HG03432 (cell line): ENCODE data around the gene GTF3C1.

Experiments
- ATAC-seq: cut with Tn5 transposase; IDR thresholded peaks from one replicate; pipeline ENCODE4 v1.9.1; 2021; ENCODE audit warnings: mild to moderate bottlenecking, moderate library complexity; ENCODE audit not compliant: unreplicated experiment

GTF3C1 gene

DNA sequence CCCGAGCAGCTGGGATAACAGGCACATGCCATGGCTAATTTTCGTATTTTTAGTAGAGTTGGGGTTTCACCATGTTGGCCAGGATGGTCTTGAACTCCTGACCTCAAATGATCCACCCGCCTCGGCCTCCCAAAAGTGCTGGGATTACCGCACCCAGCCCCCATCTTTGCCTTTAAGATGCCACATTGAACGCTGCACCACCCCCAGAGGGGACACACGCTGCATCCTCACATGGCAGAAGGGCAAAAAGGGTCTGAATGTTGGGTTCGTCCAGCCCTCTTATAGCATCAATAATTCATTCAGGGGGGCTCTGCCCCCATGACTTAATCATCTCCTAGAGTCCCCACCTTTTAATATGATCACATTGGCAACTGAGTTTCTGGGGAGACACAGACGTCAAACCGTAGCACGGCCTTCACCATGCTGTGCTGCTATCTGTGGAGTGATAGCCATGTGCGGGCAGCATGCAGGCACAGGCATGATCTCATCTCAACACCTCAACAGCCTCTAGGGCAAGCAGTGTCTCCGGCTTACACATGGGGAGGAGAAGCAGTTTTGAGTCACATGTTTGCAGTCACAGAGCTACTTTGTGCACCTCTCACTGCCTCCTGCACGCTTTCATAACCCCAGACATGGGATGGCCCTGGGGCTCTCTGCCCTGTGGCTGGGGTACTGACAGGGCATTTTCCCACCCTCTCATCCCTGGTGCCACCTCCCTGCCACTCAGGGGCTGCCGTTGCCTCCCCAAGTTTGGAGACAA lies 117.8 kb downstream of the GTF3C1 start:
- no peak for ATAC-seq

DNA sequence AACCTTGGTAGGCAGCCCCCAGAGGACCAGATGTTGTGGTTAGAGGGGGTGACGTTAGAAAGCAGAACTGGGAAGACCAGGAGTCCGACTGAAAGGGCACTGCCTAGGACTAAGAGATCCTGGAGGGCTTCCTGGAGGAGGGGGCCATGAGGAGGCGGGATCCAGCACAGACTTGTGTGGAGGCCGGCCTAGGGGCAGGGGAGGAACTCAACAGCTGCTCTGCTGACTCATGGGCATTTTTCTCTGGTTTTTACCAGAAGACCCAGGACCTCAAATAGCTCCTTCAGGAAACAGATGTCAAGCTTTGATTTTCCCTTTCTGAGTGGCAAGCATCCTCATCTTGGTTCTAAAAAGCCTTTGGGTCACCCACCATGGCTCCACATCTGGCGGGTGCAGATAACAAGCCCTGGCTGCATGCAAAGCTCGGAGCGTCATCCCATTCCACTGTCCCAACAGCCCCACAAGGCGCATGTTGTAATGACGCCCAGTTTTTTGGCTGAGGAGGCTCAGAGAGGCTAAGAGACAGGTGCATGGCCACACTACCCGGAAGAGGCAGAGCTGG lies 118.7 kb downstream of the GTF3C1 start:
- peak; percentile 32 for ATAC-seq

DNA sequence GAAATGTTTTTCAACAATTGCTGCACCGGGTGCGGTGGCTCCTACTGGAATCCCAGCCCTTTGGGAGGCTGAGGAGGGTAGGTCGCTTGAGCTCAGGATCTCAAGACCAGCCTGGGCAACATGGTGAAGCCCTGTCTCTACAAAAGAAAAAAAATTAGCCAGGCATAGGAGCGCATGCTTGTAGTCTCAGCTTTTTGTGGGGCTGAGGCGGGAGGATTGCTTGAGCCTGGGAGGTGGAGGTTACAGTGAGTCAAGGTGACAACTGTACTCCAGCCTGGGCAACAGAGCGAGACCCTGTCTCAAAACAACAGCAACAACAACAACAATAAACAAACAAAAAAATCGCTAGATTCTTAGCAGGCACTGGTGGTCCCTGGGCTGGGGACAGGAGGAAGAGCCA lies 119.2 kb downstream of the GTF3C1 start:
- no peak for ATAC-seq

DNA sequence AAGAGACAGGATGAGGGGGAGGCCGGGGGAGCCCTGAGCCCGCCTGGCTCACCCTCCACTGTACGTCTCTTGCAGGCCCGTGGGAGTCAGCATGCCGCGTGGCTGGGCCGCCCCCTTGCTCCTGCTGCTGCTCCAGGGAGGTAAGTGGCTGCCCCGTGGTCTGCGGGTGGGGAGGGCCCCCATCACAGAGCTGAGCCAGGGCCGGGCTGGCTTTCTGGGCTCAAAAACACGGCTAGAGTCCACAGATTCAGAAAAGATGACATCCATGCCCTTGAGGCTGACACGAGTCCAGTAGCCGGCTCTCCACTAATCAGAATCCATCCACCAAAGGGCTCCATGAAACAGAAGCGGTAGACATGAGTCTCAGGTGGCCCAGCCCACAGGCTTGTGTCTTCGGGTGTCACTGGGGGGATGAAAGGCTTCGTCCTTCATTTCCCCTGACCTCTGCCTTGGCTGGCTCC lies 119.7 kb downstream of the GTF3C1 start:
- ATAC-seq, result no peak

DNA sequence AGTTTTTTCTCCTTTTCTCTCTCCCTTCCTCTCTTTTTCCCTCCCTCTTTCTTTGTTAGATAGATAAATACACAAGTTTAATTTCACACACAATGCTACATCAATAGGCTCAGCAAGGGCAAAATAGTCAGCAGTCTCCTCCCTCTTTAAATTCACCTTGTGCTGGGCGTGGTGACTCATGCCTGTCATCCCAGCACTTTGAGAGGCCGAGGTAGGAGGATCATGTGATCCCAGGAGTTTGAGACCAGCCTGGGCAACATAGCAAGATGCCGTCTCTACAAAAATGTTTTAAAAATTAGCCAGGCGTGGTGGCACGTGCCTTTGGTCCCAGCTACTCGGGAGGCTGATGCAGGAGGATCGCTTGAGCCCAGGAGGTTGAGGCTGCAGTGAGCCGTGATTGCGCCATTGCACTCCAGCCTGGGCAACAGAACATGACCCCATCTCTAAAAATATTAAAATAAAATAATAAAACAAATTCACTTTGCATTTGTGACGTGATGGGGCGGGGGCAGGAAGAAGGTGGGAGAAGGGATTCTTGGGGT lies 120.3 kb downstream of the GTF3C1 start:
- no peak for ATAC-seq

DNA sequence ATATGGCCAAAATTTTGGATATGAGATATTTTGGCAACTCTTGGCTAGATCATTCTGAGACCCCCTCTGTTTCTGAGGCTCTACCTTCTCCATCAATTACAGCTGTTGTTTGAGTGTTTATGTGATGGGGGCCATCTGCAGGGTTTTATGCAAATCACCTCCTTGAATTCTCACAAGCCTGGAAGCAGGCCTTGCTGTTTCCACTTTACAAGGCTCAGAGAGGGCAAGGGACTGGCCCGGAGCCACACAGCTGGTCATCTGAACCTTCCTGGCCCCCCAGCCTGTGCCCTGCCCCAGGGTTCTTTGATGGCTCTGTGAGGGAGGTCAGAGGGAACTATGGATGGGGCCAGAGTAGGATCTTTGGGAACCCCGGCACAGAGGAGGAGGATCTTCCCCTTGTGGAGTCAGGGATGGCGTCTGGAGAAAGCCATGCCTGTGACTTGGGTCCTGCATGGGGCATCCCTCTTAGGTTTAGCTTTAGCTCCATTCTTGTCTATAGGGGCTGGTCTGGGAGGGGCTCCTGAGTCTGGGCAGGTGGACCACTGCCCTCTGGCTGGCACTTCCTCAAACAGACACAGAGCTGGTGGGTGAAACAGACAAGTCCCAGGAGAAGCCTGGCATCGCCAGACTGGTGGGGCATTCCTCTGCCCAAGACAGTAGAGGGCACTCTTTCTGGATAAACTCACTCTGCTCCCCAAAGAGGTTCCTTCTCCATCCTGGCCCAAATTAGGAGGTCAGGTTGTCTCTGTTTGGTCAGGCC lies 121.5 kb downstream of the GTF3C1 start:
- ATAC-seq, result no peak

DNA sequence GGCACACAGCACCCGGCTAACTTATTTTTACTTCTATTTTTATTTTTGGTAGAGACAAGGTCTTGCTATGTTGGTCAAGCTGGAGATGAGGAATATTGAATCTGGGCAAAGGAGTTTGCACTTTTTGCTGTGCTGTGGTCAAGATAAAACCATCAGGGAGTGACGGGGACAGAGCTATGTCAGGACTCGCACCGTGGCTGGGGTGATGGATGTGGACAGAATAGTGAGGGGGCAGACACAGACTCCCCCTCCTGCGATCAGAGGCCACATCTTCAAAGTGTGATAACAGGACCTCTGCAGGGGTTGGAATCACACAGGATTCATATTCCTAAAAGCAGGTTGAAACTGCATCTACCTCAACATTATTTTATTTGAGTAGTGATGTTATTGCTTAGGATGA lies 122.2 kb downstream of the GTF3C1 start:
- ATAC-seq, result no peak

DNA sequence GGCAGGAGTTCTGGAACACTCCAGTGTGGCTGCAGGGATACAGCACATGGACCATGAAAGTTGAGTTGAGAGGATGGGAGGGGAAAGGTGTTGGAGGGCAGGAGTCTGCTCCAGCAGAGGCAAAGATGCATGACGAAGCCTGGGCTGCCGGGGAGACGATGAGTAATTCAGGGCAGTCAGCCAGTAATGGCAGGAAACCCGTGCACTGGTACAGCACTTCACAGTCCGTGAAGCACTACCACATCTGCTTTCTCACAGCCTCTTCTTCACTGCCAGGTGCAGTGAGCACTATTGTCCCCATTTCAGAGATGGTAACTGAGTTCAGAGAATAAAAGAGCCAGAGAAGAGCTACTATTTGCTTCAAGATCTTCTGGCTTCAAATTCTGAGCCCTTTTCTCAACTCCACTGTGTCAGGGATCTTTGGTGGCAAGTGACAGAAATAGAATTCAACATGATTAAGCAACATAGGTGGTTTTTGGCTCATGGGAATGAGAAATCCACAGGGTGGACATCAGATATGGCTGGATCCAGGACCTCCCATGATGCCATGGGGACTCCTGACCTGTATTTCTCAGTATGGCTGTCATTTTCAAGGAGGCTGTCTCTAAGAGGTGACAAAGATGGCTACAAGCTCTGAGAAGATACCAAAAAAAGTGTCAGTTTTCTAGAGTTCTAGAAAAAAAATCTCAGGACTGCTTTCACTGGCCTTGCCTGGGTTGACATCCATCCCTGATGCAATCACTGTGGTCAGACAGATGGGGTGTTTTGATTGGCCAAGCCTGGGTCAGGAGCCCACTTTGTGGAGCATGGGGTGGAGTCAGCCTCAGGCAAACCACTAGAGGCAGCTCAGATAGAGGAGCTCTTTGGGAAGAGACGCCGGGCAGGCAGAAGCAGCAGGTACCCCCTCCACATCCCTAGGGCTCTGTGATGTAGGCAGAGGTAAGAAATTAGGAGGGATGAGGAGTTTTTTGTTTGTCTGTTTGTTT lies 123.0 kb downstream of the GTF3C1 start:
- peak; percentile 77 for ATAC-seq

DNA sequence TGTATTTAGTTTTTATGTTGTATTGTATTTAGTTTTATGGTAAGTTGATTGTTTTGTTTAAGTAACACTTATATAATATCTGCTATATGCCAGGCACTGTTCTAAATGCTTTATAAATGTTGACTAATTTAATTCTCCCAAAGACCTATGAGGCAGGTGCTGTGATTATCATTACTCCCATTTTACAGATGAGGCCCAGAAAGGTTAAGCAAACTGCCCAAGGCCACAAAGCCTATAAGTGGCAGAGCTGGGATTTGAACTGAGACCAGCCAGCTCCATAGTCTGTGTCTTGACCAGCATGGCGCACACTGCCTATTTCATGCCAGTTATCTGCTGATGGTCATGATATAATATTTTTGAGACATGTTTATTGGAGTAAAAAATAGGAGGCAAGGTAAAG lies 123.8 kb downstream of the GTF3C1 start:
- no peak for ATAC-seq

DNA sequence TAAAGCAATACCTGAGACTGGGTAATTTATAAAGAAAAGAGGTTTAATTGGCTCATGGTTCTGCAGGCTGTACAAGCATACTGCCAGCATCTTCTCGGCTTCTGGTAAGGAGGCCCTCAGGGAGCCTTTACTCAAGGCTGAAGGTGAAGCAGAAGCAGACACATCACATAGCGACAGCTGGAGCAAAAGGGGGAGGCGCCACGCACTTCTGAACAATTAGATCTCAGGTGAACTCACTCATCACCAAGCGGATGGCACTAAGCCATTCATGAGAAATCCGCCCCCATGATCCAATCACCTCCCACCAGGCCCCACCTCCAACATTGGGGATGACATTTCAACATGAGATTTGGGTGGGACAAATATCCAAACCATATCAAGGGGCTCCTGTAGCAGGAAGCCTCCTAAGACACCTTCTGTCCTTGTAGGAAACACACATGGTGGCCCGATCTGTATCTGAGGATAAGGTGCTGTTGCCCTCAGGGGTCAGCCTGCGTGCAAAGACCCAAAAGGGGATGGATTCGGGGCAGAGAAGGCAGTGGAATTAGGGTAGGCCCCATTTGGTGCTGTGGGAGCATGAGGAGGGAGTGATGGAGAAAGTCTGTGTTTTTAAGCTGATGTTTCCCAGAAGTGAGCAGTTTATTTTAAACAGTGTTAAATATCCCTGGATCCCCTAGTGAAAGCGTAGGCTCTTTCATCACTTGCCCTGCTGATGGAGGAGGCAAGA lies 124.8 kb downstream of the GTF3C1 start:
- no peak for ATAC-seq

DNA sequence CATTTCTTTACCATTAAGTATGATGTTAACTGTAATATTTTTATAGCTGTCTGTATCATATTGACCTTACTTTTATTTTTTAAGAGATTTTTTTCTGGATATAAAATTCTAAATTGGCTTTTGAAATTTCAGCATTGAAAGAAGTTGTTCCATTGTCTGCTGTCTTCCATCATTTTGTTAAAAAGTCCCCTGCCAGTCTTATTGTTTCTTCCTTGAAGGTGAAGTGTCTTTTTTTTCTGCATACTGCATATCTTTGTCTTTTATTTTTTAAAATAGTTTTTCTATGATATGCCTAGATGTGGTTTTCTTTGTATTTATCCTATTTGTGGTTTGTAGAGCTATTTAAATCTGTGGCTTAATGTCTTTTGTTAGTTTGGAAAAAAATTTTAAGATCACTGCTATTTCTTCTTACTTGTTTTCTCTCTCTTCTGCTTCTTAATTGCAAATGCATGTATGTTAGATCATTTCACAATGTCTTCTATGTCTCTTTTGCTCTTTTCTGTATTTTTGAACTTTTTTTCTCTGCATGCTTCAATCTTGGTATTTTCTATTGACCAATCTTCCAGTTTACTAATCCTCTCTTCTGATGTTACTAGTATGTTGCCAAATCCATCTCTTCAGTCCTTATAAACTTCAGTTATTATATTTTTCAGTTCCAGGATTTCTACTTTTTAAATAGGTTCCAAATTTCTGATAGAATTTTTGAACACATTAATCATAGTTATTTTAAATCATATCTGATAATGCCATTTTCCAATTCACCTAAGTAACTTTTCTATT lies 127.6 kb downstream of the GTF3C1 start:
- no peak for ATAC-seq

DNA sequence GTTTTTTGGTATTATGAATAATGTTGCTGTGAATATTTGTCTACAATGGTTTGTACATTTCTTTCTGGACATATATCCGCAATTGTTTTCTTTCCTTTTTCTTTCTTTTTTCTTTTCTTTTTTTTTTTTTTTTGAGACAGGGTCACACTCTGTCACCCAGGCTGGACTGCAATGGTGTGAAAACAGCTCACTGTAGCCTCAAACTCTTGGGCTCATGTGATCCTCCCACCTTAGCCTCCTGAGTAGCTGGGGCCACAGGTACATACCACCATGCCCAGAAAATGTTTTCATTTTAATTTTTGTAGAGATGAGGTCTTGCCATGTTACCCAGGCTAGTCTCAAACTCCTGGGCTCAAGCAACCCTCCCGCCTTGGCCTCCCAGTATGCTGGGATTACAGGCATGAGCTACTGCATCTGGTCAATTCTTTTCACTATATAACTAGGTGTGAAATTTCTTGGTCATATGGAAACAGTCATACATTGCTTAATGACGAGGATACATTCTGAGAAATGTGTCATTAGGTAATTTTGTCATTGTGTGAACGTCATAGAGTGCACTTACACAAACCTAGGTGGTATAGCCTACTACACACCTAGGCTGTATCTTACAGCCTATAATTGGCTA lies 132.6 kb downstream of the GTF3C1 start:
- ATAC-seq, result no peak

DNA sequence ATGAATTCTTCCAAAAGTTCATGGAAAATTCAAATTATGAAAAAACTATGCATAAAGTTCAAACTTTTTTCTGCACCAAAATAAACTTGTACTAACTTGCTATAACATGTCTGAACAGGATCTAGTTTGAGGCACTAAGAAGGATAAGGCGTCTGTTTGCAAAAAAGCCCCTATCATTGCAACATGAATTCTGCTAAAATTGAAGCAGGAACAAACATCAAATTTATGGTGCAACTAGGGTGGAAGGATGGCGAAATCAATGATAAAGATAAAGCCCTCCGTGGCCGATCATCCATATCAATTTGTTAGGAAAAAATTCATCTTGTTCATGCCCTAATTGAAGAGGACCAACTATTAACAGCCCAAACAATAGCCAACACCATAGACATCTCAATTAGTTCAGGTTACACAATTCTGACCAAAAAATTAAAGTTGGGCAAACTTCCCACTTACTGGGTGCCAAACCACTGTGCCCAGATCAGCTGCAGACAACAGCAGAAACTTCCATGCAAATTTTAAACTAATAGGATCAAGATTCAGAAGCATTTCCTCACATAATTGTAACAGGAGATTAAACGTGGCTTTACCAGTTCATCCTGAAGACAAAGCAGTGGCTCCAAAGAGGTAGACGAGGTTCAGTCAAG lies 134.8 kb downstream of the GTF3C1 start:
- ATAC-seq, result no peak

DNA sequence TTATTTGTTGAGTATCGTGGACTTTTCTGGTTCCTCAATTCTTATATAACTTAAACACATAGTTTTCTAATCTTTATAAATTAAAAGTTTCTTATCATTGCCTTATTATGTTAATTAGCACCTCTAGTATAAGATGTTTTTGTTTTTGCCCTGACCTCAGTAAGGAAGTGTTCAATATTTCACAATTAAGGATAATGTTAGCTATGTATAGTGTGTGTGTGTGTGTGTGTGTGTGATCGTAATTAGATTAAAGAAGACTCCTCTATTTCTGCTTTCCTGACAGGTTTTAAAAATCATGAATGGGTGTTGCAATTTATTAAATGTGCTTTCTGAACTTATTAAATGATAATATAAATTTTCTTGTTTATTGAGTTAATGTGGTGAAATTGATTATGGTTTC lies 135.8 kb downstream of the GTF3C1 start:
- ATAC-seq, result no peak

DNA sequence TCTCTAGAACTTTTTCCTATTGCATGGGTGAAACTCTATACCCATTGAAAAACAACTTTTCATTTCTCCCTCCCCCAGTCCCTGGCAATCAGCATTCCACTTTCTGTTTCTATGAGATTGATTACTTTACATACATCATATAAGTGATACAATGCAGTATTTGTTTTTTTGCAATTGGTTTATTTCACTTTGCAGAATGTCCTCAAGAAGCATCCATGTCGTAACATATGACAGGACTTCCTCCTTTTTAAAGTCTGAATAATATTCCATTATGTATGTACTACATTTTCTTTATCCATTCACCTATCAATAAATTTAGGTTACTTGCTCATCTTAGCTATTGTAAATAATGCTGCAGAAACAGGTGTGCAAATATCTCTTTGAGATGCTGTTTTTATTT lies 139.0 kb downstream of the GTF3C1 start:
- ATAC-seq, result no peak
